Esophagus muscularis mucosa (tissue), 4 donors: ENCODE measurements around the gene PEX7. TPM values are rescaled to one million over a fixed set of nuclear protein-coding genes. Genes with fewer than 3 reads are reported as not detected.
"Not testable (repeated sequence)": the region's sequence is repeated elsewhere in the genome, so short reads cannot be mapped to it uniquely, and the experiment has no call there.

Experiments used
- DNase-seq: peaks from one replicate; pipeline ENCODE4 v3.0.0-alpha.2; 2017; ENCODE audit errors: extremely low spot score
- H3K27ac ChIP-seq, 4 donors: fragments of 200-600 bp; sonication (generic); replicated peaks in 1 of 4; 1 replicate in 3 of 4; 2 replicates in 1 of 4; pipeline ENCODE4 v1.5.1; 2016 to 2019; ENCODE audit warnings: mild to moderate bottlenecking in 1 of 4
- H3K27me3 ChIP-seq, 4 donors: fragments of 200-600 bp; sonication (generic); one replicate each; pipeline versions ENCODE4 v1.5.1 to v1.6.0; 2016 to 2019
- H3K36me3 ChIP-seq, 4 donors: fragments of 200-600 bp; sonication (generic); one replicate each; pipeline ENCODE4 v1.5.1; 2016 to 2019
- H3K4me1 ChIP-seq, 4 donors: fragments of 200-600 bp; sonication (generic); one replicate each; pipeline ENCODE4 v1.5.1; 2016 to 2019
- H3K4me3 ChIP-seq, 4 donors: fragments of 200-600 bp; sonication (generic); 1 replicate in 2 of 4; 2 replicates in 2 of 4; pipeline ENCODE4 v1.5.1; 2016 to 2019; ENCODE audit warnings: mild to moderate bottlenecking in 4 of 4, moderate library complexity in 1 of 4
- H3K9me3 ChIP-seq, 4 donors: fragments of 200-600 bp; sonication (generic); 1 replicate in 3 of 4; 2 replicates in 1 of 4; pipeline ENCODE4 v1.5.1; 2016 to 2019
- CTCF ChIP-seq, 3 experiments: fragments of 200-600 bp in 2 of 3; fragments of 450-650 bp in 1 of 3; sonication (generic) in 2 of 3; IDR thresholded peaks; one replicate each; pipeline ENCODE4 v1.5.1; 2017 to 2019; ENCODE audit warnings: antibody characterized with exemption in 3 of 3, mild to moderate bottlenecking in 2 of 3, moderate library complexity in 1 of 3
- EP300 ChIP-seq: sonication (generic); formaldehyde crosslinking; IDR thresholded peaks from one replicate; pipeline ENCODE4 v1.6.1; 2017; ENCODE audit warnings: antibody characterized with exemption
- POLR2A ChIP-seq: fragments of 450-650 bp; IDR thresholded peaks from one replicate; pipeline ENCODE4 v1.6.1; 2017; ENCODE audit warnings: antibody characterized with exemption, moderate library complexity, mild to moderate bottlenecking, low read depth
- POLR2AphosphoS5 ChIP-seq, 2 donors: sonication (generic); formaldehyde crosslinking; IDR thresholded peaks; one replicate each; pipeline ENCODE4 v1.6.1; 2017; ENCODE audit warnings: antibody characterized with exemption in 2 of 2
- WGBS: methylation state at CpG from one replicate; pipeline ENCODE4 v1.1.5; 2018; 5-methylcytosine and 5-hydroxymethylcytosine counted together
- intact Hi-C: fragments of 100-400 bp; cut with DNase I; formaldehyde crosslinking; loops from one replicate; pipeline ENCODE4 v1.15.1; 2023
- total RNA-seq, 4 donors: library from RNA; depleted of rRNA; stranded (reverse); fragments of >200 nt; gene quantifications; one replicate each; pipeline versions ENCODE4 v1.1.0 to v1.2.1, GENCODE V29; 2016

PEX7 gene
- total RNA-seq, 4 donors from 2014 or later, result 4.1 to 9.5 (median 5.6) TPM

DNA sequence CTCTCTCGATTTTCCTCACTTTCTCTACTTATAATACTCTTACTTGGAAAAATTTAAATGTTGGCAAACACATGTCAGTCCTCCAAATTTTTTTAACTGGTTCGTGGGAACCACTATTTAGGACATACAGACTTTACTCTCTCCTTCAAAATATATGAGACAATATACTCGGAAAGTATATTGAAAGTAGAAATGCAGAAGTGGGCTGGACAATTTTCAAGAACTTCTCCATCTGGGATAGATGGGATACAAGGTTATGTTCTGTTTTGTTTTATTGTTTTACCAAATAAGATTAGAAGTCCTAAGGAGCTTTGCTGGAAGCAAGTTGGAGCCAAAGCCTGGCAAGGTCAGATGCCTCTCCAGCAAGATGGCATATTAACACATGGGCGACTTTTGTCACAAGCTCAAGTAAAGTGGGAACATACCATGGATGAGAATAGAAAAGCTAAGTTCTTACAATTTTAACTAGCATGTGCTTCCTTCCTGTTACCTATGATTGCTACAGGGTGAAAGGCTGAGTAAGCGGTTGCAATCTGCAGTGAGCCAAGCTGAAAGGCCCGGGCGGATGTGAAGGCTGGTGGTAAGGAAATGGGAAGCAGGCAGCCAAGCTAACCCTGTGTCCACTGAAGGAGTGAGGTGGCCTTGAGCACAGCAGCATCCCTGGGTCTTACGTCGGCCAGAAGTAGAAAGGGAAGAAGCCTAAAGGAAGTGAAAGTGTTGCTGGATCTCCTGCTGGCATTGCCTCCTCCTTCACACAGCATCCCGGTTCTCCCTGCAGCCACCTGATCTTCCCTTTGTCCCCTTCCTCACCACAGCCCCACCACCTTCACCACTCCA lies 37.3 kb upstream of the PEX7 start:
- Histone ChIP-seq H3K27me3 (no peaks in the 10 kb centered on the region), H3K4me3 (no peak overlapping the region), H3K27ac (peak overlapping the region in 1 of 4 donors; percentile 21), H3K4me1 (peaks cover 42 to 87% (median 55%) of the 10 kb centered on the region in 4 donors), H3K9me3 (no peaks in the 10 kb centered on the region), H3K36me3 (no peaks in the 10 kb centered on the region)
- intact Hi-C loops, result no loop called here
- 72% methylated on average over 10 of the region's 10 CpGs for WGBS
- TF ChIP-seq POLR2AphosphoS5 (IDR thresholded peaks at IDR 0.05), result peak in 1 of 2 donors; percentile 7
- TF ChIP-seq POLR2A, result no peak
- TF ChIP-seq CTCF (IDR thresholded peaks at IDR 0.05), result no peak
- no peak for DNase-seq

DNA sequence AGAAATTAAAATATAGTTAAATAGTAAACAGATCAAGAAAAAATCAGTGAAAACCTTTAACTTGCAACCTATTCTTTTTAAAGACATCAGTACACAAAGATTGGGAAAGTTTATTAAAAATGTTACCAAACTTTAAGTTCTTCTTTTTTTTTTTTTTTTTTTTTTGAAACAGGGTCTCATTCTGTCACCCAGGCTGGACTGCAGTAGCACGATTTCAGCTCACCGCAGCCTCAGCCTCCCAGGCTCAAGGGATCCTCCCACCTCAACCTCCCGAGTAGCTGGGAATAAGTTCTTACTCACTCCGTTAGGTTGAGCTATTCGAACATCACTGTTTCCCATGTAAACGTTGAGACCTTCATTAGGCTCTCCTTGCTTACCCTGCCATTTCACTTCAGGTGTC lies 35.7 kb upstream of the PEX7 start:
- TF ChIP-seq EP300 (no peak), CTCF (IDR thresholded peaks at IDR 0.05) (no peak), POLR2A (no peak), POLR2AphosphoS5 (IDR thresholded peaks at IDR 0.05) (no peak)
- intact Hi-C loops, result no loop called here
- no peak overlapping the region for H3K27ac ChIP-seq
- DNase-seq, result no peak
- no peaks in the 10 kb centered on the region for H3K36me3 ChIP-seq
- WGBS, result 91% methylated on average over 6 of the region's 6 CpGs
- no peak overlapping the region for H3K4me3 ChIP-seq
- no peaks in the 10 kb centered on the region for H3K9me3 ChIP-seq
- H3K27me3 ChIP-seq, result no peaks in the 10 kb centered on the region
- H3K4me1 ChIP-seq, result peaks cover 38 to 89% (median 60%) of the 10 kb centered on the region in 4 donors

DNA sequence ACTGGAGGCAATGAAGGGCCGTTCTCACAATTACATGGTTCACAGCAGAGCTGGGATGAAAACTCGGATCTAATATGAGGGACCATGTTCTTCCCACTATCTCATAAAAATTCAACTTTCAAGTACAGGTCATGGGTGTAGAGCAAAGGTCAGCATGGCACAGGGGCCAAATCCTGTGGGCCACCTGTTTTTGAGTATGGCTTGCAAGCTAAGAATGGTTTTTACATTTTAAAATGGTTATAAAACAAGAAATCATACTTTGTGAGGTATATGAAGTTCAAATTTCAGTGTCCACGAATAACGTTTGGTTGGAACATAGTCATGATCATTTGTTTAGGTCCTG lies 34.7 kb upstream of the PEX7 start:
- TF ChIP-seq CTCF (IDR thresholded peaks at IDR 0.05), result no peak
- TF ChIP-seq POLR2A, result no peak
- TF ChIP-seq EP300, result no peak
- no peak for TF ChIP-seq POLR2AphosphoS5 (IDR thresholded peaks at IDR 0.05)
- H3K4me3 ChIP-seq, result no peak overlapping the region

DNA sequence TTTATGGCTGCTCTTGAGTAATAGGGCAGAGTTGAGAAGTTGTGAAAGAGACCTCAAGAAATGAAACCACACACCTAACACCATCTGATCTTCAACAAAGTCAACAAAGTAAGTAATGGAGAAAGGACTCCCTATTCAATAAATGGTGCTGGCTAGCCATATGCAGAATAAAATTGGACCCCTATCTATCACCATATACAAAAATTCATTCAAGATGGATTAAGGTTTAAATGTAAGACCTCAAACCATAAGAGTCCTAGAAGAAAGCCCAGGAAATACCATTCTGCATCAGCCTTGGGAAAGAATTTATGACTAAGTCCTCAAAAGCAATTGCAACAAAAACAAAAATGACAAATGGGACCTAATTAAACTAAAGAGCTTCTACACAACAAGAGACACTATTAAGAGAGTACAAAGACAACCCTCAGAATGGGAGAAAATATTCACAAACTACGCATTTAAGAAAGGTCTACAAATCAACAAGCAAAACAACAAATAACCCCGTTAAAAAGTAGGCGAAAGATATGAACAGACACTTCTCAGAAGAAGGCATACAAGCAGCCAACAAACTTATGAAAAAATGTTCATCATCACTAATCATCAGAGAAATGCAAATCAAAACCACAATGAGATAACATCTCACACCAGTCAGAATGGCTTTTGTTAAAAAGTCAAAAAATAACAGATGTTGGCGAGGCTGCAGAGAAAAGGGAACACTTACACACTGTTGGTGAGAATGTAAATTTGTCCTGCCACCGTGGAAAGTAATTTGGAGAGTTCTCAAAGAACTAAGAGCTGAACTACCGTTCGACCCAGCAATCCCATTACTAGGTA lies 34.1 kb upstream of the PEX7 start:
- TF ChIP-seq CTCF (IDR thresholded peaks at IDR 0.05) (no peak), POLR2AphosphoS5 (IDR thresholded peaks at IDR 0.05) (no peak), POLR2A (no peak), EP300 (no peak)
- H3K27ac ChIP-seq, result peak overlapping the region in 1 of 4 donors; percentile 7
- H3K4me1 ChIP-seq, result peaks cover 28 to 79% (median 61%) of the 10 kb centered on the region in 4 donors
- no peaks in the 10 kb centered on the region for H3K27me3 ChIP-seq
- intact Hi-C loops, result no loop called here
- 65% methylated on average over 7 of the region's 7 CpGs for WGBS
- DNase-seq, result no peak
- H3K4me3 ChIP-seq, result peak overlapping the region in 1 of 4 donors; percentile 82
- H3K9me3 ChIP-seq, result no peaks in the 10 kb centered on the region
- no peaks in the 10 kb centered on the region for H3K36me3 ChIP-seq

More for the DNA sequence above, 34.7 kb upstream of the PEX7 start:
- intact Hi-C loops, result no loop called here
- Histone ChIP-seq H3K4me1 (peaks cover 30 to 78% (median 59%) of the 10 kb centered on the region in 4 donors), H3K9me3 (no peaks in the 10 kb centered on the region), H3K36me3 (no peaks in the 10 kb centered on the region), H3K27ac (peak overlapping the region in 1 of 4 donors; percentile 7), H3K27me3 (no peaks in the 10 kb centered on the region)
- no peak for DNase-seq
- WGBS, result 87% methylated on average over 4 of the region's 4 CpGs

DNA sequence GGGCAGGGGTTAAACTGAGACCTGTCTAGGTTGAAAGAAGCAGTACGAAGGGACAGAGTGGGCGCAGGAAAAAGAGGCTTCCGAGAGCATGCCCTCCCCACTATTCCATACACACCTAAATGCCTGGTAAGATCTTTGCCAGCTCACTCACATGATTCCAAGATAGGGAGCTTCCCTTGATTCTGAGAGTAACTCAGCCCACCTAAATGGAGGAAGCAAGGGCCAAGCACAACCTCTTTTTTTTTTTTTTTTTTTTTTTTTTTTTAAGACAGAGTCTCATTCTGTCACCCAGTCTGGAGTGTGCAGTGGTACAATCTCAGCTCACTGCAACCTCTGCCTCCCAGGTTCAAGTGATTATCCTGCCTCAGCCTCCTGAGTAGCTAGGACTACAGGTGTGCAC lies 33.0 kb upstream of the PEX7 start:
- DNase-seq, H3K36me3 ChIP-seq, intact Hi-C loops, H3K27me3 ChIP-seq, H3K9me3 ChIP-seq: not testable (repeated sequence)
- peaks cover 19 to 74% (median 60%) of the 10 kb centered on the region in 4 donors for H3K4me1 ChIP-seq
- 88% methylated on average over 3 of the region's 3 CpGs for WGBS
- H3K4me3 ChIP-seq, result peak overlapping the region; percentile 67 to 93 (median 86)
- peak overlapping the region in 2 of 4 donors; percentile 95 to 97 for H3K27ac ChIP-seq
